Parathyroid adenoma (tissue), 2 donors: ENCODE measurements around the gene TXNDC2.
"Not testable (repeated sequence)": the region's sequence is repeated elsewhere in the genome, so short reads cannot be mapped to it uniquely, and the experiment has no call there.

Experiments
- H2AFZ ChIP-seq: fragments of 300-600 bp; sonication (generic); one replicate; pipeline ENCODE4 v1.7.0; 2017; ENCODE audit warnings: antibody characterized with exemption, mild to moderate bottlenecking
- H3K27ac ChIP-seq: fragments of 300-600 bp; sonication (generic); one replicate; pipeline ENCODE4 v1.7.0; 2017
- H3K27me3 ChIP-seq: fragments of 300-600 bp; sonication (generic); one replicate; pipeline ENCODE4 v1.7.0; 2017; ENCODE audit warnings: low read length; ENCODE audit not compliant: control insufficient read depth, insufficient read depth
- H3K36me3 ChIP-seq: fragments of 300-600 bp; sonication (generic); one replicate; pipeline ENCODE4 v1.7.0; 2017; ENCODE audit warnings: low read length; ENCODE audit not compliant: control insufficient read depth, insufficient read depth
- H3K4me1 ChIP-seq: fragments of 300-600 bp; sonication (generic); one replicate; pipeline ENCODE4 v1.7.0; 2017; ENCODE audit warnings: control low read depth
- H3K4me2 ChIP-seq: fragments of 300-600 bp; sonication (generic); one replicate; pipeline ENCODE4 v1.7.0; 2017; ENCODE audit warnings: low read length
- H3K4me3 ChIP-seq: fragments of 300-600 bp; sonication (generic); one replicate; pipeline ENCODE4 v1.7.0; 2017; ENCODE audit warnings: low read depth, low read length
- H3K79me2 ChIP-seq: fragments of 300-600 bp; sonication (generic); one replicate; pipeline ENCODE4 v1.7.0; 2017; ENCODE audit warnings: control low read depth
- H3K9ac ChIP-seq: fragments of 300-600 bp; sonication (generic); one replicate; pipeline ENCODE4 v1.7.0; 2017; ENCODE audit warnings: mild to moderate bottlenecking
- H3K9me3 ChIP-seq: fragments of 300-600 bp; sonication (generic); one replicate; pipeline ENCODE4 v1.7.0; 2017; ENCODE audit warnings: low read length; ENCODE audit not compliant: control insufficient read depth
- TF ChIP-seq, protein P1 (sequence below): fragments of 300-600 bp; sonication (generic); IDR thresholded peaks from one replicate; pipeline ENCODE4 v1.7.0; 2017; ENCODE audit warnings: antibody characterized with exemption, mild to moderate bottlenecking
- donor health status: primary hyperparathyroidism.

TXNDC2 gene

GRCh38 chr18:9906481-9906880 is 20.7 kb downstream of the TXNDC2 start:
- Histone ChIP-seq H3K79me2 (no peaks in the 10 kb centered on the region), H3K27me3 (no peaks in the 10 kb centered on the region), H3K9ac (no peak overlapping the region), H3K4me3 (no peak overlapping the region), H3K9me3 (no peaks in the 10 kb centered on the region), H3K4me1 (peaks cover 16% of the 10 kb centered on the region), H3K36me3 (no peaks in the 10 kb centered on the region), H3K4me2 (no peak overlapping the region), H2AFZ (no peak overlapping the region), H3K27ac (no peak overlapping the region)
- TF ChIP-seq, protein P1, sequence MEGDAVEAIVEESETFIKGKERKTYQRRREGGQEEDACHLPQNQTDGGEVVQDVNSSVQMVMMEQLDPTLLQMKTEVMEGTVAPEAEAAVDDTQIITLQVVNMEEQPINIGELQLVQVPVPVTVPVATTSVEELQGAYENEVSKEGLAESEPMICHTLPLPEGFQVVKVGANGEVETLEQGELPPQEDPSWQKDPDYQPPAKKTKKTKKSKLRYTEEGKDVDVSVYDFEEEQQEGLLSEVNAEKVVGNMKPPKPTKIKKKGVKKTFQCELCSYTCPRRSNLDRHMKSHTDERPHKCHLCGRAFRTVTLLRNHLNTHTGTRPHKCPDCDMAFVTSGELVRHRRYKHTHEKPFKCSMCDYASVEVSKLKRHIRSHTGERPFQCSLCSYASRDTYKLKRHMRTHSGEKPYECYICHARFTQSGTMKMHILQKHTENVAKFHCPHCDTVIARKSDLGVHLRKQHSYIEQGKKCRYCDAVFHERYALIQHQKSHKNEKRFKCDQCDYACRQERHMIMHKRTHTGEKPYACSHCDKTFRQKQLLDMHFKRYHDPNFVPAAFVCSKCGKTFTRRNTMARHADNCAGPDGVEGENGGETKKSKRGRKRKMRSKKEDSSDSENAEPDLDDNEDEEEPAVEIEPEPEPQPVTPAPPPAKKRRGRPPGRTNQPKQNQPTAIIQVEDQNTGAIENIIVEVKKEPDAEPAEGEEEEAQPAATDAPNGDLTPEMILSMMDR, result no peak

DNA sequence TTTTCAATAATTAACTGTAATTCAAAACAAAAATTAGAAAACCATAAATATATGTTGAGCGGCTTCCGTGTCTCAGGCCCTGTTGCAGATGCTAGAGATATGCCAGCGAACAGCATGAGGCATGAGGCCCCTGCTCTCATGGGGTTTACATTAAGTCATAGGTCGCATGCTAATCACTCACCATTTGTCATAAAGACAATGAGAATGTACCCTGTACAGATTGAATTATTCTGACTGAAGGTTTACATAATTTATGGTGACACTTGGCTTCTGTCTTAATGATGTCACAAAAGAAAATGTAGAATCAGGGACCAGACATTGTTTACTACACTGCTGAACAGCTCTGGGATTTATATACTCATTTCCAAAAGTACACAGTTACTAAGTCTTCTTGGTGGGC is 22.1 kb downstream of the TXNDC2 start:
- H3K9me3 ChIP-seq, result no peaks in the 10 kb centered on the region
- no peaks in the 10 kb centered on the region for H3K36me3 ChIP-seq
- no peak overlapping the region for H2AFZ ChIP-seq
- no peak overlapping the region for H3K27ac ChIP-seq
- TF ChIP-seq, protein P1, result no peak
- no peaks in the 10 kb centered on the region for H3K79me2 ChIP-seq
- peaks cover 16% of the 10 kb centered on the region for H3K4me1 ChIP-seq
- H3K4me2 ChIP-seq, result no peak overlapping the region
- H3K9ac ChIP-seq, result no peak overlapping the region
- no peak overlapping the region for H3K4me3 ChIP-seq
- H3K27me3 ChIP-seq, result no peaks in the 10 kb centered on the region

DNA sequence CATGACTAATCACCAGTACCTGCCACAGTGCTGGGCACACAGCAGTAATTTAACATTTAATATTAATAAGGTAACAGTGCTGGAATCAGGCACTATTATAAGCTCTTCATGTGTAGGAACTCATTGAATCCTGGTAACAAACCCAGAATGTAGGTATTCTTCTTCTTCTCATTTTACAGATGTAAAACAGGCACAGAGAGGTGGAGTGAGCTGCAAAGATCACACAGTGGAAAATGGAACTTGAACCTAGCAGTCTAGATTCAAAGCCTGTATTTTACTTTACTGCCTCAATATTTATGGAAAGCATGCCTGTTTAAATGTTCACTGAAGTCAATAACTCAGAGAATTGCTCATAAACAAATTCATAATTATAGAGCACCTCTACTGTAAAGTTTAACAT is 24.3 kb downstream of the TXNDC2 start:
- Histone ChIP-seq H3K9me3 (no peaks in the 10 kb centered on the region), H3K36me3 (no peaks in the 10 kb centered on the region), H3K79me2 (peaks cover 3% of the 10 kb centered on the region), H3K27ac (no peak overlapping the region), H3K27me3 (no peaks in the 10 kb centered on the region), H3K4me1 (peaks cover 12% of the 10 kb centered on the region), H3K4me3 (no peak overlapping the region), H3K4me2 (no peak overlapping the region), H2AFZ (no peak overlapping the region), H3K9ac (no peak overlapping the region)
- TF ChIP-seq, protein P1, result no peak

- Histone ChIP-seq H3K79me2 (peaks cover 9% of the 10 kb centered on the region), H3K4me3 (no peak overlapping the region), H3K36me3 (no peaks in the 10 kb centered on the region), H3K4me1 (peaks cover 9% of the 10 kb centered on the region), H3K9ac (no peak overlapping the region), H3K27ac (no peak overlapping the region), H3K4me2 (no peak overlapping the region), H2AFZ (no peak overlapping the region), H3K9me3 (no peaks in the 10 kb centered on the region), H3K27me3 (no peaks in the 10 kb centered on the region)
- TF ChIP-seq, protein P1, result no peak
Measured at GRCh38 chr18:9910661-9911060, 24.9 kb downstream of the TXNDC2 start.

- peaks cover 9% of the 10 kb centered on the region for H3K4me1 ChIP-seq
- no peak overlapping the region for H3K4me3 ChIP-seq
- no peak overlapping the region for H3K4me2 ChIP-seq
- TF ChIP-seq, protein P1, result no peak
- H2AFZ ChIP-seq, result no peak overlapping the region
- no peak overlapping the region for H3K27ac ChIP-seq
- peaks cover 14% of the 10 kb centered on the region for H3K79me2 ChIP-seq
- H3K27me3 ChIP-seq, result no peaks in the 10 kb centered on the region
- no peaks in the 10 kb centered on the region for H3K36me3 ChIP-seq
- H3K9me3 ChIP-seq, result no peaks in the 10 kb centered on the region
- H3K9ac ChIP-seq, result no peak overlapping the region
Measured at GRCh38 chr18:9911226-9911625, 25.5 kb downstream of the TXNDC2 start.

- Histone ChIP-seq H3K4me1 (peaks cover 11% of the 10 kb centered on the region), H3K79me2 (peaks cover 23% of the 10 kb centered on the region)
- not testable (repeated sequence) for H3K9me3 ChIP-seq, H3K4me2 ChIP-seq, H3K27ac ChIP-seq, H3K36me3 ChIP-seq, H3K9ac ChIP-seq, H3K27me3 ChIP-seq, H2AFZ ChIP-seq, H3K4me3 ChIP-seq
Measured at GRCh38 chr18:9912285-9912684, 26.5 kb downstream of the TXNDC2 start.
